Stimulated activated naive CD8-positive, alpha-beta T cell treated with anti-CD3 and anti-CD28 coated beads, Interleukin-15, Interleukin-2, amounts not matched to agents 100 U/mL and 50 U/mL, for 24 hours (primary cell): ENCODE results near the gene SLC25A18.

ENCODE experiments used
- ATAC-seq: fragments of 150-1000 bp; cut with Tn5 transposase; one replicate; pipeline ENCODE4 v1.10.0; 2021
- DNase-seq: peaks from one replicate; pipeline ENCODE4 v3.0.0; 2021

Gene SLC25A18

GRCh38 chr22:17570851-17571631 is 7.7 kb downstream of the SLC25A18 start:
- DNase-seq (no peak), ATAC-seq (no peak)

DNA sequence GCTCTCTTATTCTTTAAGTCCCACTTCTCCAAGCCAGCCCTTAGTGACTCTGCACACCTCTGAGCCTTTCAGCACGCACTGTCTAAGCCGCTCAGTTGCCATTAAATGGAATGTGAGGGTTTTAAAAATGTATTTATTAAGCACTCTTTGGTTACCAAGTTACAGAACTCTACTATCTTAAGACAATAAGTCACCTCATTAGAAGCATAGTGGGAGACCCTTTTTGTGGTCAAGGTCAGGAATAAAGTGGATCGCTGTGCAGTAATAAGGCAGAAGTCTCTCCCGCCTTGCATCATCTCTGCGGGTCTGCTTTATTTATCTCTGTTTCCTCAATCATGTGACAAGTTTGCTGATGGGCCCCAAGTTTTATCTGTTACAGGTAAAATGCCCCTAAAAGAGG is 11.9 kb downstream of the SLC25A18 start:
- no peak for ATAC-seq
- DNase-seq = no peak

DNA sequence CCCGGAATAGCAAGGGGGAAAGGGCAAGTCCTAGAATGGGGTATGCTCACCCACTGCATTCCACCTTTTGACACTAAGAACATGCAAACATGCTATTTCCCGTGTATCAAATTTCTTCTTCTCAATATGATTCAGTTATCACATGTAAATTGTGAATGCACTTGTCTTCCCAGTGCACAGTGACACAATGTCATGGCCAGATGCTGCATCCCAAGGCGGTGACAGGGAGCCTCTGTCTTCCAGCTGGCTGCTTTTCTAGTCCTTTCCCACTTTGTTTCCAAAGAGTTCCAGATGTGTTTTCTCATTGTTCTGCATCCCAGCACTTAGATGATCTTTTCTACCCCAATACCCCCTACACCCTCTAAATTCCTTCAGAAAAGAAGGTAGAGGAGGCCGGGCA is 12.4 kb downstream of the SLC25A18 start:
- no peak for ATAC-seq
- DNase-seq = no peak

DNA sequence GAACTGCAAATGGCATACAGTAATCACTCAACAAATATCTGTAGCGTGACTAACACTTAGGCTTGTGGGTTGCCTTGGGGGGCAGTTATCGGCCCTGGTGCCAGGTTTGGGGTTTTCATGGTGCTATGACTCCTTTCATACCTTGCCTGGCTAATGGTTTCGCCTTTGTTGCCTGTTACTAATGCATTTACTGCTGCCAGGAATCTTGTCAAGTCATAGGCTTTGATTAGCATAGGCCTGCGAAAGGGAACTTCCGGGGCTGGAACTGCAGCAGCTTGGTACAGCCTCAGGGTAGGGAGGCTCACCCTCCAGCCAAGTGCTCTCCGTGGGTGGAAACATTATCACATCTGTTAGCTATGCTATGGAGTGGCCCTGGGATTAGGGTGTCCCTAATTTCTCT is 13.2 kb downstream of the SLC25A18 start:
- no peak for DNase-seq

GRCh38 chr22:17578136-17578754 is 14.9 kb downstream of the SLC25A18 start:
- no peak for ATAC-seq
- no peak for DNase-seq

More for the DNA sequence above, 13.2 kb downstream of the SLC25A18 start:
- ATAC-seq = peak; percentile 28

DNA sequence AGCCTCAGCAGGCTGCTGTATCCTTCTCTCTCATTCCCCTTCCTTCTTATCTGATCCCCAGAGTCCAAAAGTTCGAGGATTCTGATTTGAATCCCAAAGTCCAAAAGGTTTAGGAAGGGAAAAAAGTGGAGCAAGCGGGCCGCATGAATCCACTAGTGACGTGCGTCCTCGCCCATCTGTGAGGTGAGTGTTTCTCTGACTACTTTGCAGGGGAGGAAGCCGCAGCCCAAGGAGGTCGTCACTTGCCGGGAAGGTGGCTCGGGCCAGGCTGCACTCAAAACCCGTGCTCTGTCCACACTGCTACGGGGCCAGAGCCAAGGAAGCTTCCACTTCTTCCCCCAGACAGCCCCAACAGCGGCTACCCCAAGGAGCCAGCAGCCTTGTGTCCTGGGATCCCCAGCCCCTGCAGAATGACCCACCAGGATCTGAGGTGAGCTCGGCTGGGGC is 16.3 kb downstream of the SLC25A18 start:
- DNase-seq (no peak), ATAC-seq (no peak)

GRCh38 chr22:17580441-17581031 is 17.2 kb downstream of the SLC25A18 start:
- no peak for ATAC-seq
- no peak for DNase-seq

DNA sequence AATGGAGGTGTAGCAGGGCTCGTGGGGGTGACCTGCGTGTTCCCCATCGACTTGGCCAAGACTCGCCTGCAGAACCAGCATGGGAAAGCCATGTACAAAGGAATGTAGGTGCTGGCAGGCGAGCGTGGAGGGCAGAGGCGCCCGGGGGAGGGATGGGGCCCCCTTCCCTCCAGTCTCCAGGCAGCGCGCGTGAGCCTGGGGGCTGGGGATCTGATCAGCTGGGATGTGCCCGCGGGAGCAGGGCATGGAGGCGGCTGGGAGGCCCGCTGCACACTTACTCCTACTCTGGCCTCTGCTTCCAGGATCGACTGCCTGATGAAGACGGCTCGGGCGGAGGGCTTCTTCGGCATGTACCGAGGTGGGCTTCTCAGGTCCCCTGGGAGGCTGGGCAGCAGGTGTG is 17.8 kb downstream of the SLC25A18 start:
- DNase-seq = no peak
- ATAC-seq = no peak

- ATAC-seq (no peak), DNase-seq (no peak)
Observed at GRCh38 chr22:17581631-17582030, 18.3 kb downstream of the SLC25A18 start.

GRCh38 chr22:17583151-17583550 is 19.9 kb downstream of the SLC25A18 start:
- DNase-seq = no peak
- no peak for ATAC-seq

DNA sequence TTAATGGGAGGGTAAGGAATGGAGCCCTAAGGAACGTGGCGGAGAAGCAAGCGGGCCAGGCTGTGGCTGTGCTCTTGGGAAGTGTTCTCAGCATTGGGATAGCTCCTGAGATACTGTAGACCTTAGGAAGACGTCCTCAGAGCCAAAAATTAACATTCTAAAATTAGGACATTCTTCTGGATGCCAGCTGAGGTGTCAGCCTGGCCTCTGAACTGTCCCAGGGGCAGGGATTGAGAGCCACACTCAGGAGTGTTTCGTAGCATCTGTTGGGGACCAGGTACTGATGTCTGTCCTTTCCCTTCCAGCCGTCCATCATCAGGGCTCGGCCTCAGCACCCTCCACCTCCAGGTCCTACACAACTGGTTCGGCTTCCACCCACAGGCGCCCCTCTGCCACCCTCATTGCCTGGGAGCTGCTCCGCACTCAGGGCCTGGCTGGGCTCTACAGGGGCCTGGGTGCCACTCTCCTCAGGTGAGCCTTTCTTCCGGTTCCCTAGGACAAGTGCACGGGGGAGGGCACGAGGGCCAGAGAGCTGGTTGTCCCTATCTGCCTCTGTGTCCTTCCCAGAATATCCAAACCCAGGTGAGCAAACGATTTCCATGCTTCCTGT is 23.6 kb downstream of the SLC25A18 start:
- DNase-seq = no peak
- ATAC-seq = no peak

DNA sequence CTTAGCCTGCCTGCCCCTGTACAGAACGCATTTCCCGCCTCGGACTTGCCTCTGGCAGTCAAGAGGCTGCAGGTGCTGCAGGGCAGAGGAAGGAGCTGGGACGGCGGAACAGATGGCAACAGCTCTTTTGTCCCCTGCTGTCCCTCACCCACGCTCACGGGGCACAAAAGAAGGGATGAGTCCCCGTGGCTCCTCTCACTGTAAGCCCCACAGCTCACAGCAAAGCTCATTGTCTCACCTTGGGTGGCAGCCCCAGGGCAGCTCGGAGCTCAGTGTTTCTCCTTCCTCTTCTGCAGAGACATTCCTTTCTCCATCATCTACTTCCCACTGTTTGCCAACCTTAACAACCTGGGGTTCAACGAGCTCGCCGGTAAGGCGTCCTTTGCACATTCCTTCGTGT is 24.3 kb downstream of the SLC25A18 start:
- no peak for ATAC-seq
- DNase-seq = no peak

GRCh38 chr22:17588606-17589005 is 25.3 kb downstream of the SLC25A18 start:
- ATAC-seq (no peak), DNase-seq (no peak)

GRCh38 chr22:17589810-17590375 is 26.6 kb downstream of the SLC25A18 start:
- no peak for ATAC-seq
- no peak for DNase-seq

- DNase-seq (no peak), ATAC-seq (no peak)
Observed at GRCh38 chr22:17590586-17590985, 27.3 kb downstream of the SLC25A18 start.

DNA sequence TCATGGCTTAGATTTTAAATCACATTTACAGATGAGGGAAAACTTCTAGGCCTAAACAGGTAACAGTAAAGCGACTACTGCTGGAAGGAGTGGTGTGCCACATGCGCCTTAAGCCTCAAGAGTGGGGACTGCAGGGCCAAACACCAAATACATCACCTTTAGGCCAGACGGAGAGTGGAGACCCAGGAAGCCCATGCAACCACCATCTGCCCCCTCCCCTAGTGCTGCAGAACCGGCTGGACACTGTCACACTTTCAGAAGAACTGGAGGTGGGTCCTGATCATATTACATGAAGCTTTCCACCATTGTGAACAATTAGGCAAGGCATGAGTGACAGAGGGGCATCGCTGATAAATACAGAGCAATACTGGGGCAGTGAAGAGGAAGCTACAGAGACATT is 28.9 kb downstream of the SLC25A18 start:
- DNase-seq (no peak), ATAC-seq (no peak)

- DNase-seq (no peak), ATAC-seq (no peak)
Observed at GRCh38 chr22:17596226-17596625, 32.9 kb downstream of the SLC25A18 start.

GRCh38 chr22:17597217-17597616 is 33.9 kb downstream of the SLC25A18 start:
- ATAC-seq (no peak), DNase-seq (no peak)

- no peak for ATAC-seq
Observed at GRCh38 chr22:17598318-17598717, 35.0 kb downstream of the SLC25A18 start.

DNA sequence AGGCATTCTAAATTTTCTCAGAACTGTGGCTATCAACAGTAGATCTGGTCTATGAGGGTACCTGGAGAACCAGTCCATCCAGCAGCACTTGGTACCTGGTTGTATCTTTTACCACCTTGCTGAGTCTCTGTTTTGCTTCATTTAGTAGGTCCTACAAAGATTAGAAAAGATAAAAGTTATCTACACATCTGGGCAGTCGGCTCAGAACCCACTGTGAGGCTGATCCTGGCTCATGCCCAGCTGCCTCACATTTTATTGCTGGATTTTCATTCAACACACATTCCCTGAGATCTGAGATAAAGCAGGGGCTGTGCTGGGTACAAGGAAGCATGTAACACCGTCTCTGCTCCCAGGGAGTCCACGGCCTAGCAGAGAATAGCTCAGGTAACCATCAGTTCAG is 37.7 kb downstream of the SLC25A18 start:
- ATAC-seq (no peak), DNase-seq (no peak)

More at GRCh38 chr22:17598318-17598717, 35.0 kb downstream of the SLC25A18 start:
- DNase-seq = no peak

DNA sequence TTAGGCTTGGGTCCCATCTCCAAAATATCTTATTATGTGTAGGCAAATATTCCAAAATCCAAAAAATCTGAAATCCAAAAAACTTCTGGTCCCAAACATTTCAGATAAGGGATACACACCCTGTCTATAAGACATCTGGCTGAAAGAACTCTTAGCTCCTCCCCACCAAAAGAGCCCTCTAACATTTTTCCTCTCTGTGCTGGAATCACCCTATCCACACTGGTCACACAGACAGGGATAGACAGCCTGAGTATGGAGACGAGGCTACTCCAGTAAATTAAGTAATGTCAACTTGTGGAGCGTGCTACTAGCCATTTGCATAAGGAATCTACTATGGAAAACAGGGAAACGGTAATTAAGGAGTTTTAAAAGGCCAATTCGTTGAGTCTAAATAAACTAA is 40.4 kb downstream of the SLC25A18 start:
- ATAC-seq (no peak), DNase-seq (no peak)

GRCh38 chr22:17606496-17606895 is 43.2 kb downstream of the SLC25A18 start:
- DNase-seq = no peak
- ATAC-seq = no peak
